ENCODE measurements around the gene NOS3. TPM values are rescaled to one million over a fixed set of nuclear protein-coding genes. Genes with fewer than 3 reads are reported as not detected.
A peak's percentile ranks its signal among the peaks of the same experiment; 100 is the strongest.

NOS3 gene
- total RNA-seq, 1 donor from 2014 or later = 1.0 TPM

- H3K27me3 ChIP-seq (ENCODE audit: control insufficient read depth, insufficient read depth, low read length) = peaks cover 75% of the 10 kb centered on the region
- no peak for TF ChIP-seq CTCF (IDR thresholded peaks at IDR 0.05; ENCODE audit: insufficient read depth, low read length, poor library complexity, severe bottlenecking)
- no peak for DNase-seq (ENCODE audit: low read depth)
- H3K4me3 ChIP-seq (ENCODE audit: low read depth, low read length) = no peak overlapping the region
- H3K36me3 ChIP-seq (ENCODE audit: control insufficient read depth, insufficient read depth, low read length) = no peaks in the 10 kb centered on the region
These were observed 19.4 kb upstream of the NOS3 start for GRCh38 chr7:150971242-150972022.

- H3K27me3 ChIP-seq (ENCODE audit: control insufficient read depth, insufficient read depth, low read length) = peaks cover 82% of the 10 kb centered on the region
- H3K4me3 ChIP-seq (ENCODE audit: low read depth, low read length) = no peak overlapping the region
- no peaks in the 10 kb centered on the region for H3K36me3 ChIP-seq (ENCODE audit: control insufficient read depth, insufficient read depth, low read length)
- TF ChIP-seq CTCF (IDR thresholded peaks at IDR 0.05; ENCODE audit: insufficient read depth, low read length, poor library complexity, severe bottlenecking) = no peak
- no peak for DNase-seq (ENCODE audit: low read depth)
These were observed 18.8 kb upstream of the NOS3 start for GRCh38 chr7:150972023-150972468.

DNA sequence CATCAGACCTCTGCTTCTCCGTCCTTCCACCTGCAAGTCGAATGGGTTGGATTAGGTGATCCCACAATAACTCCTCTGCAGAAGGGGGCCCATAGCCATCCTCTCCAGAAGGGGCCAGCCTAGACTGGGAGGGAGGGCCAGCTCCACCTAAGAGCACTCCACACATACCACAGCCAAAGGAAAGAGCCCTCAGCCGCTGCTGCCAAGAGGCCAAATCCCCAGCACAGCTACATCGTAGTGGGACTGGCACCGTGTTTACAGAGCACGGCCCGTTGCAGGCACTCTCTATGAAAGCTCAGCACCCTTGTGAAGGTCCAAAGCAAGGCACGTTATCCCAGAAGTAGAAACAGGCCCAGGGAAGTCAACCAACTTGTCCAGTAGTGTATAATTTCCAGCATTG lies 18.1 kb upstream of the NOS3 start:
- Histone ChIP-seq H3K27me3 (ENCODE audit: control insufficient read depth, insufficient read depth, low read length) (peaks cover 87% of the 10 kb centered on the region), H3K4me3 (ENCODE audit: low read depth, low read length) (no peak overlapping the region), H3K36me3 (ENCODE audit: control insufficient read depth, insufficient read depth, low read length) (no peaks in the 10 kb centered on the region)
- no peak for DNase-seq (ENCODE audit: low read depth)
- no peak for TF ChIP-seq CTCF (IDR thresholded peaks at IDR 0.05; ENCODE audit: insufficient read depth, low read length, poor library complexity, severe bottlenecking)

GRCh38 chr7:150973571-150974451 lies 17.0 kb upstream of the NOS3 start:
- TF ChIP-seq CTCF (IDR thresholded peaks at IDR 0.05; ENCODE audit: insufficient read depth, low read length, poor library complexity, severe bottlenecking) = no peak

GRCh38 chr7:150974468-150975391 lies 16.1 kb upstream of the NOS3 start:
- Histone ChIP-seq H3K4me3 (ENCODE audit: low read depth, low read length) (peak overlapping the region; percentile 40), H3K27me3 (ENCODE audit: control insufficient read depth, insufficient read depth, low read length) (peaks cover 83% of the 10 kb centered on the region), H3K36me3 (ENCODE audit: control insufficient read depth, insufficient read depth, low read length) (no peaks in the 10 kb centered on the region)
- peak; percentile 24 for TF ChIP-seq CTCF (IDR thresholded peaks at IDR 0.05; ENCODE audit: insufficient read depth, low read length, poor library complexity, severe bottlenecking)
- DNase-seq (ENCODE audit: low read depth) = no peak

More at GRCh38 chr7:150973571-150974451, 17.0 kb upstream of the NOS3 start:
- H3K36me3 ChIP-seq (ENCODE audit: control insufficient read depth, insufficient read depth, low read length) = no peaks in the 10 kb centered on the region
- no peak overlapping the region for H3K4me3 ChIP-seq (ENCODE audit: low read depth, low read length)
- H3K27me3 ChIP-seq (ENCODE audit: control insufficient read depth, insufficient read depth, low read length) = peaks cover 83% of the 10 kb centered on the region
- DNase-seq (ENCODE audit: low read depth) = no peak

All from kidney epithelial cell (primary cell).